ENCODE measurements around the gene EDAR.

EDAR gene

GRCh38 chr2:109001201-109001600 is 12.2 kb upstream of the EDAR start:
- DNase-seq (ENCODE audit: extremely low read depth, low read depth), result no peak
- no peak for TF ChIP-seq CTCF (IDR thresholded peaks at IDR 0.05; ENCODE audit: low read depth, low read length)

GRCh38 chr2:109000738-109001137 is 11.7 kb upstream of the EDAR start:
- no peak for TF ChIP-seq CTCF (IDR thresholded peaks at IDR 0.05; ENCODE audit: low read depth, low read length)
- DNase-seq (ENCODE audit: extremely low read depth, low read depth), result no peak

- TF ChIP-seq CTCF (IDR thresholded peaks at IDR 0.05; ENCODE audit: low read depth, low read length), result no peak
- no peak for DNase-seq (ENCODE audit: extremely low read depth, low read depth)
These were observed 9.9 kb upstream of the EDAR start for GRCh38 chr2:108998911-108999310.

- no peak for DNase-seq (ENCODE audit: extremely low read depth, low read depth)
- no peak for TF ChIP-seq CTCF (IDR thresholded peaks at IDR 0.05; ENCODE audit: low read depth, low read length)
These were observed 5.2 kb upstream of the EDAR start for GRCh38 chr2:108994178-108994577.

GRCh38 chr2:108993095-108993937 is 4.3 kb upstream of the EDAR start:
- TF ChIP-seq CTCF (IDR thresholded peaks at IDR 0.05; ENCODE audit: low read depth, low read length), result no peak
- no peak for DNase-seq (ENCODE audit: extremely low read depth, low read depth)

- TF ChIP-seq CTCF (IDR thresholded peaks at IDR 0.05; ENCODE audit: low read depth, low read length), result no peak
- DNase-seq (ENCODE audit: extremely low read depth, low read depth), result no peak
These were observed 784 bp downstream of the EDAR start for GRCh38 chr2:108988076-108988795.

GRCh38 chr2:108986916-108987510 is 2.0 kb downstream of the EDAR start:
- no peak for DNase-seq (ENCODE audit: extremely low read depth, low read depth)
- no peak for TF ChIP-seq CTCF (IDR thresholded peaks at IDR 0.05; ENCODE audit: low read depth, low read length)
